Thoracic aorta (tissue), 2 donors: ENCODE results near the gene ARID3B. TPM values are rescaled to one million over a fixed set of nuclear protein-coding genes. Genes with fewer than 3 reads are reported as not detected.
A peak's percentile ranks its signal among the peaks of the same experiment; 100 is the strongest.

Source experiments
- ATAC-seq: fragments of 150-250 bp; one replicate; pipeline ENCODE4 v1.8.0; 2017; ENCODE audit warnings: low read depth; ENCODE audit not compliant: insufficient number of reproducible peaks, low FRiP score
- DNase-seq: peaks from one replicate; pipeline ENCODE4 v3.0.0-alpha.2; 2020; ENCODE audit warnings: low spot score
- H3K27ac ChIP-seq, 2 donors: fragments of 200-600 bp; sonication (generic); 1 replicate in 1 of 2; 2 replicates in 1 of 2; pipeline ENCODE4 v1.5.1; 2016; ENCODE audit warnings: mild to moderate bottlenecking in 2 of 2, moderate library complexity in 2 of 2
- H3K27me3 ChIP-seq: fragments of 200-600 bp; sonication (generic); replicated peaks from 2 replicates; pipeline ENCODE4 v1.6.0; 2016; ENCODE audit warnings: mild to moderate bottlenecking; ENCODE audit not compliant: insufficient read depth
- H3K36me3 ChIP-seq: fragments of 200-600 bp; sonication (generic); one replicate; pipeline ENCODE4 v1.5.1; 2016
- H3K4me1 ChIP-seq, 2 donors: fragments of 200-600 bp; sonication (generic); 1 replicate in 1 of 2; 2 replicates in 1 of 2; pipeline versions ENCODE4 v1.5.1 to v1.6.0; 2016; ENCODE audit warnings: low read depth in 2 of 2, mild to moderate bottlenecking in 1 of 2; ENCODE audit not compliant: control insufficient read depth in 1 of 2
- H3K4me3 ChIP-seq: fragments of 200-600 bp; sonication (generic); 2 replicates; pipeline ENCODE4 v1.5.1; 2016; ENCODE audit warnings: mild to moderate bottlenecking
- H3K9me3 ChIP-seq: fragments of 200-600 bp; sonication (generic); 2 replicates; pipeline ENCODE4 v1.5.1; 2016
- CTCF ChIP-seq: fragments of 200-600 bp; sonication (generic); IDR thresholded peaks from one replicate; pipeline ENCODE4 v1.5.1; 2019; ENCODE audit warnings: antibody characterized with exemption
- total RNA-seq, 2 donors: library from RNA; depleted of rRNA; stranded (reverse); fragments of >200 nt; gene quantifications; one replicate each; pipeline versions ENCODE4 v1.1.0 to v1.2.3, GENCODE V29; 2016

The ARID3B gene
- total RNA-seq, 2 donors from 2014 or later: 8.9 to 15.0 TPM

- Histone ChIP-seq H3K9me3 (no peaks in the 10 kb centered on the region), H3K4me1 (peaks cover 10 to 13% of the 10 kb centered on the region in 2 donors), H3K27ac (no peak overlapping the region), H3K4me3 (no peak overlapping the region), H3K27me3 (no peaks in the 10 kb centered on the region), H3K36me3 (no peaks in the 10 kb centered on the region)
- DNase-seq (no peak), ATAC-seq (no peak)
- no peak for TF ChIP-seq CTCF
Measured at GRCh38 chr15:74612677-74613076, 71.7 kb downstream of the ARID3B start.

GRCh38 chr15:74613089-74613952 lies 72.3 kb downstream of the ARID3B start:
- no peaks in the 10 kb centered on the region for H3K27me3 ChIP-seq
- H3K9me3 ChIP-seq: no peaks in the 10 kb centered on the region
- no peak overlapping the region for H3K4me3 ChIP-seq
- H3K36me3 ChIP-seq: no peaks in the 10 kb centered on the region
- DNase-seq: no peak
- no peak for TF ChIP-seq CTCF
- no peak overlapping the region for H3K27ac ChIP-seq
- ATAC-seq: no peak
- H3K4me1 ChIP-seq: peaks cover 11 to 19% of the 10 kb centered on the region in 2 donors

GRCh38 chr15:74613953-74614743 lies 73.1 kb downstream of the ARID3B start:
- ATAC-seq (peak; percentile 32), DNase-seq (no peak)
- H3K9me3 ChIP-seq: no peaks in the 10 kb centered on the region
- no peak for TF ChIP-seq CTCF
- no peaks in the 10 kb centered on the region for H3K27me3 ChIP-seq
- H3K27ac ChIP-seq: peak overlapping the region; percentile 11 to 99
- H3K4me3 ChIP-seq: peak overlapping the region; percentile 99
- peaks cover 11 to 28% of the 10 kb centered on the region in 2 donors for H3K4me1 ChIP-seq
- H3K36me3 ChIP-seq: peaks cover 2% of the 10 kb centered on the region

GRCh38 chr15:74614744-74615507 lies 73.9 kb downstream of the ARID3B start:
- ATAC-seq (peak; percentile 14), DNase-seq (peak; percentile 19)
- Histone ChIP-seq H3K27ac (peak overlapping the region; percentile 96 to 99), H3K27me3 (no peaks in the 10 kb centered on the region), H3K36me3 (peaks cover 10% of the 10 kb centered on the region), H3K4me1 (peaks cover 11 to 31% of the 10 kb centered on the region in 2 donors), H3K9me3 (no peaks in the 10 kb centered on the region), H3K4me3 (peak overlapping the region; percentile 99)
- TF ChIP-seq CTCF: no peak
